Fibroblast of lung (primary cell): Measurements from ENCODE around the gene PIK3AP1. TPM values are rescaled to one million over a fixed set of nuclear protein-coding genes. Genes with fewer than 3 reads are reported as not detected.
A peak's percentile ranks its signal among the peaks of the same experiment; 100 is the strongest.

Source experiments
- DNase-seq, 2 donors: peaks; one replicate each; pipeline versions ENCODE4 v3.0.0 to v3.0.0-alpha.2; 2010; ENCODE audit warnings: low read depth in 2 of 2
- H2AFZ ChIP-seq: 2 replicates; pipeline ENCODE4 v1.5.1; 2012; ENCODE audit warnings: low read length, control low read depth, inconsistent platforms
- H3K27ac ChIP-seq: 2 replicates; pipeline ENCODE4 v1.5.1; 2011; ENCODE audit warnings: low read length, control low read depth; ENCODE audit not compliant: insufficient read depth
- H3K27me3 ChIP-seq: 2 replicates; pipeline ENCODE4 v1.5.1; 2011; ENCODE audit warnings: mild to moderate bottlenecking, low read length; ENCODE audit not compliant: control insufficient read depth, insufficient read depth
- H3K36me3 ChIP-seq: 2 replicates; pipeline ENCODE4 v1.5.1; 2011; ENCODE audit warnings: low read length; ENCODE audit not compliant: control insufficient read depth, insufficient read depth
- H3K4me1 ChIP-seq: 2 replicates; pipeline ENCODE4 v1.5.1; 2011; ENCODE audit warnings: low read length; ENCODE audit not compliant: control insufficient read depth, insufficient read depth; ENCODE audit errors: extremely low read depth
- H3K4me2 ChIP-seq: 2 replicates; pipeline ENCODE4 v1.5.1; 2011; ENCODE audit warnings: low read length, control low read depth; ENCODE audit not compliant: insufficient read depth; ENCODE audit errors: extremely low read depth
- H3K4me3 ChIP-seq, 4 experiments: fragments of 200-600 bp in 1 of 4; sonication (generic) in 1 of 4; replicated peaks in 1 of 4; 2 replicates each; pipeline ENCODE4 v1.5.1; 2011 to 2016; ENCODE audit warnings: low read length in 4 of 4, low read depth in 3 of 4, mild to moderate bottlenecking in 3 of 4, control low read depth in 2 of 4, inconsistent platforms in 1 of 4, mixed read lengths in 1 of 4; ENCODE audit not compliant: insufficient read depth in 1 of 4; ENCODE audit errors: control extremely low read depth in 1 of 4
- H3K79me2 ChIP-seq: 2 replicates; pipeline ENCODE4 v1.5.1; 2012; ENCODE audit warnings: mild to moderate bottlenecking, low read length, inconsistent platforms; ENCODE audit not compliant: control insufficient read depth, insufficient read depth
- H3K9ac ChIP-seq: 2 replicates; pipeline ENCODE4 v1.5.1; 2011; ENCODE audit warnings: mild to moderate bottlenecking, low read length, control low read depth; ENCODE audit not compliant: insufficient read depth
- H3K9me3 ChIP-seq: 2 replicates; pipeline ENCODE4 v1.5.1; 2012; ENCODE audit warnings: low read depth, low read length; ENCODE audit not compliant: control insufficient read depth, insufficient read depth
- H4K20me1 ChIP-seq: 2 replicates; pipeline ENCODE4 v1.5.1; 2011; ENCODE audit warnings: low read length; ENCODE audit not compliant: control insufficient read depth, insufficient read depth; ENCODE audit errors: extremely low read depth
- EZH2 ChIP-seq: IDR thresholded peaks from 2 replicates; pipeline ENCODE4 v1.5.1; 2012; ENCODE audit warnings: low read length, control low read depth, mild to moderate bottlenecking; ENCODE audit errors: missing control alignments
- polyA plus RNA-seq, 2 donors: library from polyadenylated mRNA; depleted of rRNA in 1 of 2; stranded (reverse) in 1 of 2; unstranded in 1 of 2; fragments of >200 nt; gene quantifications; 2 replicates each; pipeline ENCODE4 v1.2.1, GENCODE V29; 2011 to 2012; ENCODE audit warnings: missing spikeins in 1 of 2
- total RNA-seq: library from RNA; depleted of rRNA; stranded (reverse); fragments of >200 nt; gene quantifications from 2 replicates; pipeline ENCODE4 v1.2.1, GENCODE V29; 2014
- TF ChIP-seq, protein P1 (sequence below), 2 donors: IDR thresholded peaks in 1 of 2; conservative IDR thresholded peaks in 1 of 2; 1 replicate in 1 of 2; 2 replicates in 1 of 2; pipeline ENCODE4 v1.5.1; 2011 to 2012; ENCODE audit warnings: low read length in 2 of 2, control low read depth in 1 of 2, inconsistent platforms in 1 of 2, low read depth in 1 of 2, mild to moderate bottlenecking in 1 of 2

The PIK3AP1 gene
- total and polyA plus RNA-seq, 2 donors (not counting 1 experiment from before 2014, with no cell fraction given) = 0.17 to 0.24 TPM

DNA sequence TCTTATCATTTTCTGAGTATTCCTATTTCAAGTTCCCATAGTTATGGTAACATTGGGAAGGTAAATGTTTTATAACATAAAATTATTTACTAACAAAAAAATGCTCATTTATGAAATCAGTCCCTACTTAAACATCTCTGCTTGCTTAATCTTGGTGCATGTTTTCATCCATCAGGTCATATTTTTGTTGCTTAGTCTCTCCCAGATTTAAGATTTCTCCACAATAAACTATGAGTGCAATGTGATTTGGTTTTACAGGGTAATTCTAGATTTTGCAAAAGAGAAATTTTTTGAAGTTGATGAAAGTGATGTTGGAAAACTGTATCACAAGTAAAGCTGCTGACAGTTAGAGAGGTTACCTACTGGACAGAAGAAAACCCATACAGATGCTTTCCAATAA, 28.6 kb downstream of the PIK3AP1 start:
- no peak for DNase-seq
- TF ChIP-seq, protein P1, sequence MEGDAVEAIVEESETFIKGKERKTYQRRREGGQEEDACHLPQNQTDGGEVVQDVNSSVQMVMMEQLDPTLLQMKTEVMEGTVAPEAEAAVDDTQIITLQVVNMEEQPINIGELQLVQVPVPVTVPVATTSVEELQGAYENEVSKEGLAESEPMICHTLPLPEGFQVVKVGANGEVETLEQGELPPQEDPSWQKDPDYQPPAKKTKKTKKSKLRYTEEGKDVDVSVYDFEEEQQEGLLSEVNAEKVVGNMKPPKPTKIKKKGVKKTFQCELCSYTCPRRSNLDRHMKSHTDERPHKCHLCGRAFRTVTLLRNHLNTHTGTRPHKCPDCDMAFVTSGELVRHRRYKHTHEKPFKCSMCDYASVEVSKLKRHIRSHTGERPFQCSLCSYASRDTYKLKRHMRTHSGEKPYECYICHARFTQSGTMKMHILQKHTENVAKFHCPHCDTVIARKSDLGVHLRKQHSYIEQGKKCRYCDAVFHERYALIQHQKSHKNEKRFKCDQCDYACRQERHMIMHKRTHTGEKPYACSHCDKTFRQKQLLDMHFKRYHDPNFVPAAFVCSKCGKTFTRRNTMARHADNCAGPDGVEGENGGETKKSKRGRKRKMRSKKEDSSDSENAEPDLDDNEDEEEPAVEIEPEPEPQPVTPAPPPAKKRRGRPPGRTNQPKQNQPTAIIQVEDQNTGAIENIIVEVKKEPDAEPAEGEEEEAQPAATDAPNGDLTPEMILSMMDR (conservative IDR thresholded peaks at IDR 0.05 in 1 of 2, IDR thresholded peaks at IDR 0.05 in 1 of 2; ENCODE audit: low read depth in 1 of 2, low read length in 2 of 2) = no peak
- no peak for TF ChIP-seq EZH2
- Histone ChIP-seq H3K4me3 (no peak overlapping the region), H3K79me2 (no peaks in the 10 kb centered on the region), H3K4me2 (no peak overlapping the region), H3K9ac (no peak overlapping the region), H3K4me1 (no peaks in the 10 kb centered on the region), H3K36me3 (no peaks in the 10 kb centered on the region), H2AFZ (no peak overlapping the region), H3K9me3 (no peaks in the 10 kb centered on the region), H4K20me1 (no peaks in the 10 kb centered on the region), H3K27ac (no peak overlapping the region), H3K27me3 (no peaks in the 10 kb centered on the region)

DNA sequence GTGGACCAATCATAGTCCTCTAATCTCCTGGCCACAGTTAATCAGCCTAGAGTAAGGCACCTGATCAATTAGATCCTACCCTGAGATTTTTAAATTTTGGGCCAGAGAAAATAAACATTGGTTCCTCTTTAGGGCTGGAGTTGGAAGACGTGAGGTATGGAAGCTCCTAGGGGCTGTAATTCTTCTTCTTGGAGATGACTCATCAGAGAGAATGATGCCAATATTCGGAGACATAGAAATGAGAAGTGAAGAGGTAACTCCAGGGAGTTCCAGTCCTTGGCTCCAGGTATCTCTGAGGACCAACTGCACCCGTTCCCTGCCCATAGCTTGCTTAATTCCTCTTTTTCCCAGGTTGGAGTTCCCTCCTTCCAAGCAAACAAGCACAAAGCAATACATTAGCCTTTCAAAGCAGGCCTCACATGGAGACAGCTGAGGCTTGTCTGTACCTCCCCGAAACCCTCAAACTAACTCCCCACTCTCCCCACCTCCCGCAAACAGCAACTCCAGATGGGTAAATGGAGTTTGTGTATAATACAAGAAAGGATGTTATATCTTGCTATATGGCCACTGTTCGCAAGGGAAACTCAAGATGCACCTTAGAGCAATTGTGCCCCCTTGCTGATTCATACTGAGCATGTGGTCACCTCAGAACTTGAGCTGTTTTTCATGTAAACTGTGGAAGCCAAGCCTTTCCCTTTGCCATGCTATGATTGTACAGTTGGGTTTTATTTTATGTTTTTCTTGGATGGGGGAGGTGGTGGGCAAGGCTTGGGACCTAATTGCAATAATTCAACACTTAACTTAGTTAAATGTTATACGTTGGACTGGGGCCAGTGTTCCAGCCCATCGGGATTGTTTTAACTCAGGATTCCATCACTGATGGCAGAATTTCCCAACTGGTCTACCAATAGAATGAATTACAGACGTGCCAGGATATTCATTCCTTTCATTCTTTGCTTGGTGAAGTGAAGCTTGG, 29.3 kb downstream of the PIK3AP1 start:
- no peaks in the 10 kb centered on the region for H3K9me3 ChIP-seq
- H2AFZ ChIP-seq = no peak overlapping the region
- no peaks in the 10 kb centered on the region for H3K79me2 ChIP-seq
- no peaks in the 10 kb centered on the region for H4K20me1 ChIP-seq
- TF ChIP-seq EZH2 = no peak
- TF ChIP-seq, protein P1 (conservative IDR thresholded peaks at IDR 0.05 in 1 of 2, IDR thresholded peaks at IDR 0.05 in 1 of 2; ENCODE audit: low read depth in 1 of 2, low read length in 2 of 2) = no peak
- peak in 1 of 2 donors; percentile 59 for DNase-seq
- H3K36me3 ChIP-seq = no peaks in the 10 kb centered on the region
- H3K4me1 ChIP-seq = no peaks in the 10 kb centered on the region
- H3K4me2 ChIP-seq = no peak overlapping the region
- H3K4me3 ChIP-seq = no peak overlapping the region
- no peak overlapping the region for H3K9ac ChIP-seq
- H3K27ac ChIP-seq = no peak overlapping the region
- H3K27me3 ChIP-seq = no peaks in the 10 kb centered on the region

DNA sequence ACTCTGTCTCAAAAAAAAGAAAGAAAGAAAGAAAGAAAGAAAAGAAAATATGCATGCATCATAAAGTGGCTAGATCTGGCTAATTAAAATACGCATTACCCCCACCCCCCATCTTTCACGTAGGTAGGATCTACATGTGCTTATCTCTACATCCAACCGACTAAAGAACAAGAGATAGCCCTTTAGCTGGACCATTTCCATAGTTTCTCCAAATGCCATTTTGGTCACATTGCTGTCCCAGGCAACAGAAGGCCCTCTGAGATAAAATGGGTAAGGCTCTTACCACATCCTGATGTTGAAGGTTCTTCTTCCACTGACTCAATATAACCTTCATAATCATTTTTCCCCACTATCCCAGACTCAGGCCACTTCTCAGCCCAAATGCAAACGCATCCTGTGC, 31.5 kb downstream of the PIK3AP1 start:
- H3K36me3 ChIP-seq = no peaks in the 10 kb centered on the region
- H3K9ac ChIP-seq = no peak overlapping the region
- TF ChIP-seq, protein P1 (conservative IDR thresholded peaks at IDR 0.05 in 1 of 2, IDR thresholded peaks at IDR 0.05 in 1 of 2; ENCODE audit: low read depth in 1 of 2, low read length in 2 of 2) = no peak
- no peak for TF ChIP-seq EZH2
- H3K9me3 ChIP-seq = no peaks in the 10 kb centered on the region
- no peak overlapping the region for H3K4me3 ChIP-seq
- no peak overlapping the region for H3K4me2 ChIP-seq
- H4K20me1 ChIP-seq = no peaks in the 10 kb centered on the region
- H3K79me2 ChIP-seq = no peaks in the 10 kb centered on the region
- H3K27ac ChIP-seq = no peak overlapping the region
- H2AFZ ChIP-seq = no peak overlapping the region
- no peaks in the 10 kb centered on the region for H3K27me3 ChIP-seq
- DNase-seq = no peak
- no peaks in the 10 kb centered on the region for H3K4me1 ChIP-seq
